ENCODE data around the gene BMP7. TPM values are rescaled to one million over a fixed set of nuclear protein-coding genes. Genes with fewer than 3 reads are reported as not detected.

Gene BMP7
- total and polyA plus RNA-seq, 2 of the 13 experiments (the other 11 are each of a cell fraction or from before 2014, with no cell fraction given), result not detected

GRCh38 chr20:57263801-57264792 is 2.3 kb downstream of the BMP7 start (continued):
- TF ChIP-seq CREB3 (CRISPR knock-in tag; IDR thresholded peaks at IDR 0.05) (no peak), STAT5B (CRISPR knock-in tag; IDR thresholded peaks at IDR 0.05) (no peak), SMARCE1 (IDR thresholded peaks at IDR 0.05; ENCODE audit: borderline replicate concordance) (no peak), TBP (CRISPR knock-in tag; IDR thresholded peaks at IDR 0.05) (no peak), DR1 (CRISPR knock-in tag; IDR thresholded peaks at IDR 0.05) (no peak), ZNF781 (CRISPR knock-in tag; IDR thresholded peaks at IDR 0.05; ENCODE audit: borderline replicate concordance, not compliant biosample characterization) (no peak), ZNF558 (CRISPR knock-in tag; IDR thresholded peaks at IDR 0.05; ENCODE audit: borderline replicate concordance) (no peak), GLMP (CRISPR knock-in tag; IDR thresholded peaks at IDR 0.05; ENCODE audit: borderline replicate concordance) (no peak), BRD4 (CRISPR knock-in tag; IDR thresholded peaks at IDR 0.05) (no peak), ZNF878 (CRISPR knock-in tag; IDR thresholded peaks at IDR 0.05) (no peak), ZNF282 (IDR thresholded peaks at IDR 0.05; ENCODE audit: partially characterized antibody) (no peak), ZNF446 (CRISPR knock-in tag; IDR thresholded peaks at IDR 0.05) (no peak), PITX1 (CRISPR knock-in tag; IDR thresholded peaks at IDR 0.05) (peak; percentile 44; the same call in 1 of the 2 replicates), MED13 (CRISPR knock-in tag; IDR thresholded peaks at IDR 0.05) (no peak), NFKBIZ (CRISPR knock-in tag; IDR thresholded peaks at IDR 0.05) (no peak), ZFAT (CRISPR knock-in tag; conservative IDR thresholded peaks at IDR 0.05) (no peak), SRSF1 (optimal IDR thresholded peaks at IDR 0.05; ENCODE audit: low read depth, low read length) (peak; percentile 43), HMG20B (CRISPR knock-in tag; conservative IDR thresholded peaks at IDR 0.05) (peak; percentile 92), ZFP62 (CRISPR knock-in tag; IDR thresholded peaks at IDR 0.05) (no peak), ZNF773 (CRISPR knock-in tag; IDR thresholded peaks at IDR 0.05; ENCODE audit: borderline replicate concordance) (no peak), ZNF280D (CRISPR knock-in tag; IDR thresholded peaks at IDR 0.05) (no peak)
- TF ChIP-seq, protein P1, sequence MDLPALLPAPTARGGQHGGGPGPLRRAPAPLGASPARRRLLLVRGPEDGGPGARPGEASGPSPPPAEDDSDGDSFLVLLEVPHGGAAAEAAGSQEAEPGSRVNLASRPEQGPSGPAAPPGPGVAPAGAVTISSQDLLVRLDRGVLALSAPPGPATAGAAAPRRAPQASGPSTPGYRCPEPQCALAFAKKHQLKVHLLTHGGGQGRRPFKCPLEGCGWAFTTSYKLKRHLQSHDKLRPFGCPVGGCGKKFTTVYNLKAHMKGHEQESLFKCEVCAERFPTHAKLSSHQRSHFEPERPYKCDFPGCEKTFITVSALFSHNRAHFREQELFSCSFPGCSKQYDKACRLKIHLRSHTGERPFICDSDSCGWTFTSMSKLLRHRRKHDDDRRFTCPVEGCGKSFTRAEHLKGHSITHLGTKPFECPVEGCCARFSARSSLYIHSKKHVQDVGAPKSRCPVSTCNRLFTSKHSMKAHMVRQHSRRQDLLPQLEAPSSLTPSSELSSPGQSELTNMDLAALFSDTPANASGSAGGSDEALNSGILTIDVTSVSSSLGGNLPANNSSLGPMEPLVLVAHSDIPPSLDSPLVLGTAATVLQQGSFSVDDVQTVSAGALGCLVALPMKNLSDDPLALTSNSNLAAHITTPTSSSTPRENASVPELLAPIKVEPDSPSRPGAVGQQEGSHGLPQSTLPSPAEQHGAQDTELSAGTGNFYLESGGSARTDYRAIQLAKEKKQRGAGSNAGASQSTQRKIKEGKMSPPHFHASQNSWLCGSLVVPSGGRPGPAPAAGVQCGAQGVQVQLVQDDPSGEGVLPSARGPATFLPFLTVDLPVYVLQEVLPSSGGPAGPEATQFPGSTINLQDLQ (CRISPR knock-in tag; IDR thresholded peaks at IDR 0.05), result peak; percentile 67; the same call in 1 of the 2 replicates
